Nephron progenitor cell (in vitro differentiated cells): ENCODE results near the gene EXOC6B.

Experiments used
- DNase-seq: peaks from one replicate; pipeline ENCODE4 v3.0.0; 2021
- H3K27ac Mint-ChIP-seq: 2 replicates; pipeline ENCODE4 v1.8.0; 2021; ENCODE audit warnings: mild to moderate bottlenecking, moderate library complexity, mixed read lengths
- H3K27me3 Mint-ChIP-seq: 2 replicates; pipeline ENCODE4 v1.8.0; 2021; ENCODE audit warnings: mild to moderate bottlenecking, low read depth, mixed read lengths; ENCODE audit not compliant: poor library complexity
- H3K36me3 Mint-ChIP-seq: 2 replicates; pipeline ENCODE4 v1.8.0; 2021; ENCODE audit warnings: low read depth, mixed read lengths
- H3K4me1 Mint-ChIP-seq: 2 replicates; pipeline ENCODE4 v1.8.0; 2021; ENCODE audit warnings: mixed read lengths
- H3K4me3 Mint-ChIP-seq: 2 replicates; pipeline ENCODE4 v1.8.0; 2021; ENCODE audit warnings: mild to moderate bottlenecking, moderate library complexity, mixed read lengths
- H3K9me3 Mint-ChIP-seq: 2 replicates; pipeline ENCODE4 v1.8.0; 2021; ENCODE audit warnings: mild to moderate bottlenecking, moderate library complexity, mixed read lengths
- CTCF ChIP-seq: fragments of 200-600 bp; sonication (generic); IDR thresholded peaks from 2 replicates; pipeline ENCODE4 v1.5.0; 2021; ENCODE audit warnings: antibody characterized with exemption

The EXOC6B gene

GRCh38 chr2:72847534-72848315 is 21.9 kb upstream of the EXOC6B start:
- DNase-seq: no peak
- no peak for TF ChIP-seq CTCF
- H3K27ac Mint-ChIP-seq: no peak overlapping the region
- no peaks in the 10 kb centered on the region for H3K9me3 Mint-ChIP-seq
- H3K27me3 Mint-ChIP-seq: peaks cover 2% of the 10 kb centered on the region
- H3K4me1 Mint-ChIP-seq: no peaks in the 10 kb centered on the region
- no peaks in the 10 kb centered on the region for H3K36me3 Mint-ChIP-seq
- no peak overlapping the region for H3K4me3 Mint-ChIP-seq

- DNase-seq: no peak
These were observed 20.6 kb upstream of the EXOC6B start for GRCh38 chr2:72846171-72847095.

DNA sequence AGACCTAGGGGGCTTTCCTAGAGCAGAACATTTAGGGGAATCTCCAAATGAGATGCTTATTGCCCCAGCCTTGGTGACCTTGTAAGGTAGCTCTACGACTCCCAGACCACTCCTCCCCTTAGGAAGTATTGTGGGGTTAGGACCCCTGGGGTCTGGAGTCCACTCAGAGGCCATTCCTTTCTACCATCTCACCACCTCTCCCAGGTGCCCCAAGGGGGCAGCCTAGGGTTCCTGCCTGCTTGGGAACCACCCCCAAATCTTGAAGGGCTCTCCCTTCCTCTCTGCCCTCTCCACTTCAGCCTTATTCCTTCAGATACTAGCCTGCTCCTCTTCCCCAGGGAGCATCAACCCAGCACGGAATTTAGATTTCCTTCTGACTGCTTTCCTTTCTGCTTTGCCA is 17.5 kb upstream of the EXOC6B start:
- TF ChIP-seq CTCF: no peak
- Mint-ChIP-seq H3K27me3 (no peaks in the 10 kb centered on the region), H3K36me3 (no peaks in the 10 kb centered on the region), H3K4me1 (no peaks in the 10 kb centered on the region), H3K4me3 (no peak overlapping the region), H3K9me3 (no peaks in the 10 kb centered on the region), H3K27ac (no peak overlapping the region)
- DNase-seq: no peak

More at GRCh38 chr2:72846171-72847095, 20.6 kb upstream of the EXOC6B start:
- no peak overlapping the region for H3K27ac Mint-ChIP-seq
- TF ChIP-seq CTCF: no peak
- no peaks in the 10 kb centered on the region for H3K9me3 Mint-ChIP-seq
- H3K4me3 Mint-ChIP-seq: no peak overlapping the region
- peaks cover 2% of the 10 kb centered on the region for H3K27me3 Mint-ChIP-seq
- no peaks in the 10 kb centered on the region for H3K36me3 Mint-ChIP-seq
- no peaks in the 10 kb centered on the region for H3K4me1 Mint-ChIP-seq

- H3K4me1 Mint-ChIP-seq: no peaks in the 10 kb centered on the region
- no peak for DNase-seq
- H3K4me3 Mint-ChIP-seq: no peak overlapping the region
- no peaks in the 10 kb centered on the region for H3K9me3 Mint-ChIP-seq
- no peaks in the 10 kb centered on the region for H3K36me3 Mint-ChIP-seq
- H3K27me3 Mint-ChIP-seq: no peaks in the 10 kb centered on the region
- H3K27ac Mint-ChIP-seq: no peak overlapping the region
- no peak for TF ChIP-seq CTCF
These were observed 15.8 kb upstream of the EXOC6B start for GRCh38 chr2:72841462-72842125.

- Mint-ChIP-seq H3K36me3 (no peaks in the 10 kb centered on the region), H3K4me1 (no peaks in the 10 kb centered on the region), H3K27ac (no peak overlapping the region), H3K4me3 (no peak overlapping the region), H3K9me3 (no peaks in the 10 kb centered on the region), H3K27me3 (peaks cover 4% of the 10 kb centered on the region)
- DNase-seq: no peak
- TF ChIP-seq CTCF: no peak
These were observed 14.2 kb upstream of the EXOC6B start for GRCh38 chr2:72840066-72840465.
